ENCODE results near the gene PRICKLE4.

PRICKLE4 gene

DNA sequence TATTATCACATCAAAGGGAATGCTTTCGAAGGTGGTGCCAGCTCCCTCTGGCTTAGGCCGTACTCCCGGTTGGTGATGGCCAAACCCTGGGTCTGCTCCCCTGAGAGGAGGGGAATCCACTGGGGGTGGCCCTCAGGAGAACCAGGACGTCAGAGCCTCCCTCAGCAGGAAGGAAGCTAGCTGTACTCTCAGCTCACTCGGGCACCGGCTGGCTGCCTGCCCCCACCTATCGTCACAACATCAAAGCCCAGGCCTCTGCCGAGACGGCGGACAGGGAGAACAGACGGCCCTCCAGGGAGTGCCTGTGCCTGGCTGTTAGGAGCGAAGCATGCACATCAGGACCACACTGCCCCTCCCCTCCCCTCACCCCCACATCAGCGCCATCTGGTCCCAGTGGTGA lies 24.2 kb upstream of the PRICKLE4 start:
- TF ChIP-seq, protein P1, sequence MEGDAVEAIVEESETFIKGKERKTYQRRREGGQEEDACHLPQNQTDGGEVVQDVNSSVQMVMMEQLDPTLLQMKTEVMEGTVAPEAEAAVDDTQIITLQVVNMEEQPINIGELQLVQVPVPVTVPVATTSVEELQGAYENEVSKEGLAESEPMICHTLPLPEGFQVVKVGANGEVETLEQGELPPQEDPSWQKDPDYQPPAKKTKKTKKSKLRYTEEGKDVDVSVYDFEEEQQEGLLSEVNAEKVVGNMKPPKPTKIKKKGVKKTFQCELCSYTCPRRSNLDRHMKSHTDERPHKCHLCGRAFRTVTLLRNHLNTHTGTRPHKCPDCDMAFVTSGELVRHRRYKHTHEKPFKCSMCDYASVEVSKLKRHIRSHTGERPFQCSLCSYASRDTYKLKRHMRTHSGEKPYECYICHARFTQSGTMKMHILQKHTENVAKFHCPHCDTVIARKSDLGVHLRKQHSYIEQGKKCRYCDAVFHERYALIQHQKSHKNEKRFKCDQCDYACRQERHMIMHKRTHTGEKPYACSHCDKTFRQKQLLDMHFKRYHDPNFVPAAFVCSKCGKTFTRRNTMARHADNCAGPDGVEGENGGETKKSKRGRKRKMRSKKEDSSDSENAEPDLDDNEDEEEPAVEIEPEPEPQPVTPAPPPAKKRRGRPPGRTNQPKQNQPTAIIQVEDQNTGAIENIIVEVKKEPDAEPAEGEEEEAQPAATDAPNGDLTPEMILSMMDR (IDR thresholded peaks at IDR 0.05; ENCODE audit: low read depth, low read length, missing control alignments): no peak
- H3K4me3 ChIP-seq (replicated peaks; ENCODE audit: low read depth, low read length): no peak overlapping the region
- DNase-seq (ENCODE audit: extremely low read depth, low read depth): no peak

DNA sequence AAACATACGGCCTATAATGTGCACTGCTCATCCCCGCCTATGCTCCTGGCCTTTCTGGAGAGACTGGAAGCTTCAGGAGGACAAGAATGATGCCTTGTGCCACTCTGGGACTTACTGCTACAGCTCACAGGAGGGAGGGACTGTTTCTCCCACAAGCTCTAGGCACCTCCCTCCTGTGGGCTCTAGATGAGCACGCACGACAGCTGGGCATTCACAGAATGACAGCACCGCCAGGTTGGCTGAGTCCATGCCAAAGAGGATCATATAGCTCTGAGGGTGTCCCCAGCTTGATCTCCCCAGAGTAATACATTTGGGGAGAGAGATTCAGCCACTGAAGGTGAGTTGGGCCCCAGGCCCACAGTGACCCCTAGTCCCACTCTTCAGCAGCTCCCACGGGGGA lies 23.3 kb upstream of the PRICKLE4 start:
- TF ChIP-seq, protein P1 (IDR thresholded peaks at IDR 0.05; ENCODE audit: low read depth, low read length, missing control alignments): no peak
- DNase-seq (ENCODE audit: extremely low read depth, low read depth): no peak
- H3K4me3 ChIP-seq (replicated peaks; ENCODE audit: low read depth, low read length): no peak overlapping the region

DNA sequence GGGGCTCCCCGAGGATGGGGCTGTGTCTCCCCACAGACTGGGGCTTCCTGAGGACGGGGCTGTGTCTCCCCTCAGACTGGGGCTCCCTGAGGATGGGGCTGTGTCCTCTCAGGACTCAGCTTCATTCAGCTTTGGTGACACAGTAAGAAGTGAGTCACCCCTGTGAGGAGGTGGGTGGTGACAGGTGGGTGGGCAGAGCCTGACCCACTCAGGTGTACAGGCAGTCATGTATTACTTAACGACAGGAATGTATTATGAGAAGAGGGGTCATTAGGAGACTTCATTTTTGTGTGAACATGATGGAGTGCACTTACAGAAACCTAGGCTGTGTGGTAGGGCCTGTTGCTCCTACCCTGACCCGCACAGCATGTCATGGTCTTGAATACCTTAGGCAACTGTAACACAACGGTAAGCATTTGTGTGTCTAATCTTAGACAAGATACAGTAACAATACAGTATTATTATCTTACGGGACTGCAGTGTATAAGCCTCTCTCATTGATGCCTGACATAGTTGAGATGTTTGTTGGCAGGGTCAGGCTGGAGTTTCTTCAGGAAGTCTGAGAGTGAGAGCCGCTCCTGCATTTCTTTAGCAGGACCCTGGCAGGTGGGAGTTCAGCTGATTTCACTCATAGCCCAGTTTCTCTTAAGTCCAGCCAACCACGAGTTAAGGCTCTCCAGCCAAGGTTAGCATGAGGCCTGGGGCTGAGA lies 22.5 kb upstream of the PRICKLE4 start:
- TF ChIP-seq, protein P1 (IDR thresholded peaks at IDR 0.05; ENCODE audit: low read depth, low read length, missing control alignments): no peak
- DNase-seq (ENCODE audit: extremely low read depth, low read depth): no peak
- H3K4me3 ChIP-seq (replicated peaks; ENCODE audit: low read depth, low read length): no peak overlapping the region

DNA sequence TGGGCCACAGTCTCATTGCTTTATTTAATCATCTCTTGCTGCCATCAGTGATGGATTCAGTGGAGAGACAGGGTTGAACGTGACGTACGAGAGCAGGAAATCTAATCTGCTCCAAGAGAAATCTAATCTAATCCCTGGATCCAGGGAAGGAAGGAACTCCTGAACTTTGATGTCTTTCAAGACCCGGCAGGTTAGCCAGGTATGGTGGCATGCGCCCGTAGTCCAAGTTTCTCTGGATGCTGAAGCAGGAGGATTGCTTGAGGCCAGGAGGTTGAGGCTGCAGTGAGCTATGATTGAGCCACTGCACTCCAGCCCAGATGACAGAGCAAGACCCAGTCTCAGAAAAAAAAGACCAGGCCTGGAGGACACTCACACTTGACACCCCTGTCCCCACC lies 21.9 kb upstream of the PRICKLE4 start:
- H3K4me3 ChIP-seq (replicated peaks; ENCODE audit: low read depth, low read length): no peak overlapping the region
- TF ChIP-seq, protein P1 (IDR thresholded peaks at IDR 0.05; ENCODE audit: low read depth, low read length, missing control alignments): no peak
- no peak for DNase-seq (ENCODE audit: extremely low read depth, low read depth)

DNA sequence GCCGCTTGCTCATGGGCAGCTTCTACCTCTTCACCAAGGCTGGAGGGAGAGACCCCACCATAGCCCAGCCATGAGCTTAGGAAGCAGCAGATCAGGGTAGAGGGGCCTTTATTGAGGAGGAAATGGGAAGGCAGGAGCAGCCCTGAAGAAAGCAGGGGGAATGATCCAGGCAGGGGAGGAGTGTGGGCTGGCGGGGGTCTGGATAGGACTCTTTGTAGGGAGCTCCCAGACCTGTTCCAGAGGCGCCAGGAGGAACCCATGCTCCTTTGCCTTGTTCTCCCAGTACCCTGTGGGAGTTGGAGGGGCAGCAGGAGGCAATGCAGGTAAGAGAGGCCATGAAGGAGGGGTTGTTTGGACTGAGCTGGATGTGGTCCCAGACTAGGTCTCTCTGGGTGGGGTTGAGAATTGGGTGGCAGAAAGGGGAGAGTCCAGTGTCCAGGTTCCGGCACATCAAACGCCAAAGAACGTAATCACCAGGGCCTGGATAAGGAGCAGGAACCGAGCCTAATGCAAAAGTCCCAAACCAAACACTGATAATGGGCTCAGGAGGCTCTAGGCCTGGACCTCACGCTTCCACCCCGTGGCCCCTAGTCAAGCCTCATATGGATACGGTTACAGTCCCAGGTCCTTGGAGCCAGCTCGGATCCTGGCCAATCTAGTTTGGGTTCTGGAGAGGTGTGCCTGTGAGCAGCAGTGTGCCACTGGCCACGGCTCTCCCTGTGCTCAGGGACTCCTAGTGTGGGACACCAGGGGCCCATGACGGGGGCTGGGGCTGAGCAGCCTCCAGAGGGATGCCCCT lies 21.3 kb upstream of the PRICKLE4 start:
- no peak overlapping the region for H3K4me3 ChIP-seq (replicated peaks; ENCODE audit: low read depth, low read length)
- TF ChIP-seq, protein P1 (IDR thresholded peaks at IDR 0.05; ENCODE audit: low read depth, low read length, missing control alignments): no peak
- DNase-seq (ENCODE audit: extremely low read depth, low read depth): no peak

DNA sequence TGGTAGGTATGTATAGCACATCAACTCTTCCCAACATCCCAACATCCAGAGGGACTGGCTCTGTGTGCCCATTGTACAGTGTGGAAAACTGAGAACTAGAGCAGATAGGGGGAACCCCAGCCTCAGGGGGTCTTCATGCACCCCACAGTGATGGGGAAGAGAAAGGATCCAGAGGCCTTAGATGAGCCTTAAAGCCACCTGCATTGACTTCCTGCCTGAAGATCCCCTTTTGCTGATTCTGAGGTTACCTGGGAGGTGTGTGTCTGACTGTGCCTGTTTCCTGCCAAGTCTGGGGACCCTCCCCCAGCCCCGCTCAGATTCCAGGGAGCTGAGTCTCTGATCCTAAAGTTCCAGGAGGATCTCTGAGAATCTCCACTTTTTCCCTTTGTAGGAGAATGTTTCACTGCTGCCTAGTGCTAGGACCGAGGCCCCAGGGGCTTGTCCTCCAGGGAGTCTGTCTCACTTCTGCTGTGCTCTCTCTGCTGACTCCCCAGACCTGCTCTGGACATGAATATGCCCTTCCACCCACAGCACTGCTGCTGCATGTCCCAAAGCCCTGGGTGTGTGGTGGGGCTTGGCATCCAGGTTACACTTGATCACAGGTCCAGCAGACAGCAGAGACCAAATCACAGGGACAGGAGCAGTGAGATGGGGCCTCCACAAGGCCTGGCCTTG lies 20.5 kb upstream of the PRICKLE4 start:
- TF ChIP-seq, protein P1 (IDR thresholded peaks at IDR 0.05; ENCODE audit: low read depth, low read length, missing control alignments): no peak
- H3K4me3 ChIP-seq (replicated peaks; ENCODE audit: low read depth, low read length): no peak overlapping the region
- no peak for DNase-seq (ENCODE audit: extremely low read depth, low read depth)

All from HFF-Myc (cell line).